Thoracic aorta (tissue), 2 donors: Measurements from ENCODE around the gene ANO4. TPM values are rescaled to one million over a fixed set of nuclear protein-coding genes. Genes with fewer than 3 reads are reported as not detected.

ENCODE experiments used
- ATAC-seq: fragments of 150-250 bp; one replicate; pipeline ENCODE4 v1.8.0; 2017; ENCODE audit warnings: low read depth; ENCODE audit not compliant: insufficient number of reproducible peaks, low FRiP score
- DNase-seq: peaks from one replicate; pipeline ENCODE4 v3.0.0-alpha.2; 2020; ENCODE audit warnings: low spot score
- H3K27ac ChIP-seq, 2 donors: fragments of 200-600 bp; sonication (generic); 1 replicate in 1 of 2; 2 replicates in 1 of 2; pipeline ENCODE4 v1.5.1; 2016; ENCODE audit warnings: mild to moderate bottlenecking in 2 of 2, moderate library complexity in 2 of 2
- H3K27me3 ChIP-seq: fragments of 200-600 bp; sonication (generic); replicated peaks from 2 replicates; pipeline ENCODE4 v1.6.0; 2016; ENCODE audit warnings: mild to moderate bottlenecking; ENCODE audit not compliant: insufficient read depth
- H3K36me3 ChIP-seq: fragments of 200-600 bp; sonication (generic); one replicate; pipeline ENCODE4 v1.5.1; 2016
- H3K4me1 ChIP-seq, 2 donors: fragments of 200-600 bp; sonication (generic); 1 replicate in 1 of 2; 2 replicates in 1 of 2; pipeline versions ENCODE4 v1.5.1 to v1.6.0; 2016; ENCODE audit warnings: low read depth in 2 of 2, mild to moderate bottlenecking in 1 of 2; ENCODE audit not compliant: control insufficient read depth in 1 of 2
- H3K4me3 ChIP-seq: fragments of 200-600 bp; sonication (generic); 2 replicates; pipeline ENCODE4 v1.5.1; 2016; ENCODE audit warnings: mild to moderate bottlenecking
- H3K9me3 ChIP-seq: fragments of 200-600 bp; sonication (generic); 2 replicates; pipeline ENCODE4 v1.5.1; 2016
- total RNA-seq, 2 donors: library from RNA; depleted of rRNA; stranded (reverse); fragments of >200 nt; gene quantifications; one replicate each; pipeline versions ENCODE4 v1.1.0 to v1.2.3, GENCODE V29; 2016
- TF ChIP-seq, protein P1 (sequence below): fragments of 200-600 bp; sonication (generic); IDR thresholded peaks from one replicate; pipeline ENCODE4 v1.5.1; 2019; ENCODE audit warnings: antibody characterized with exemption

The ANO4 gene
- total RNA-seq, 2 donors from 2014 or later, result not detected

DNA sequence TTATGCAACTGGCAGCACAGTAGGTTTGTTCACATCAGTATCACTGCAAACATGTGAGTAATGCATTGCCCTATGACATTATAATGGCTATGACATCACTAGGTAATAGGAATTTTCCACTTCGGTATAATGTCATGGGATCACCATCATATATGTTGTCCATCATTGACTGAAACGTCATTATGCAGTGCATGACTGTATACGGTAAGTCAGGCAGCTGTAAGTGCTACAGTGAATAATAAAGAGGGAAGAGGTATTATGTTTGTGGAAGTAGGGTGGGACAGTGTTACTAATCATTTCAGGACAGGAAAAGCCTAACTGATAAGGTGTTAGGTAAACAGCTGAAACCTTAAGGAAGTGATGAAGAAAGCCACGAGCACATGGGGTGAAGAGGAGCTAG is 68.1 kb downstream of the ANO4 start:
- H3K36me3 ChIP-seq, result no peaks in the 10 kb centered on the region
- H3K4me1 ChIP-seq, result no peaks in the 10 kb centered on the region
- TF ChIP-seq, protein P1, sequence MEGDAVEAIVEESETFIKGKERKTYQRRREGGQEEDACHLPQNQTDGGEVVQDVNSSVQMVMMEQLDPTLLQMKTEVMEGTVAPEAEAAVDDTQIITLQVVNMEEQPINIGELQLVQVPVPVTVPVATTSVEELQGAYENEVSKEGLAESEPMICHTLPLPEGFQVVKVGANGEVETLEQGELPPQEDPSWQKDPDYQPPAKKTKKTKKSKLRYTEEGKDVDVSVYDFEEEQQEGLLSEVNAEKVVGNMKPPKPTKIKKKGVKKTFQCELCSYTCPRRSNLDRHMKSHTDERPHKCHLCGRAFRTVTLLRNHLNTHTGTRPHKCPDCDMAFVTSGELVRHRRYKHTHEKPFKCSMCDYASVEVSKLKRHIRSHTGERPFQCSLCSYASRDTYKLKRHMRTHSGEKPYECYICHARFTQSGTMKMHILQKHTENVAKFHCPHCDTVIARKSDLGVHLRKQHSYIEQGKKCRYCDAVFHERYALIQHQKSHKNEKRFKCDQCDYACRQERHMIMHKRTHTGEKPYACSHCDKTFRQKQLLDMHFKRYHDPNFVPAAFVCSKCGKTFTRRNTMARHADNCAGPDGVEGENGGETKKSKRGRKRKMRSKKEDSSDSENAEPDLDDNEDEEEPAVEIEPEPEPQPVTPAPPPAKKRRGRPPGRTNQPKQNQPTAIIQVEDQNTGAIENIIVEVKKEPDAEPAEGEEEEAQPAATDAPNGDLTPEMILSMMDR, result no peak
- no peak overlapping the region for H3K4me3 ChIP-seq
- no peaks in the 10 kb centered on the region for H3K27me3 ChIP-seq
- H3K27ac ChIP-seq, result no peak overlapping the region
- DNase-seq, result no peak
- no peaks in the 10 kb centered on the region for H3K9me3 ChIP-seq
- ATAC-seq, result no peak

DNA sequence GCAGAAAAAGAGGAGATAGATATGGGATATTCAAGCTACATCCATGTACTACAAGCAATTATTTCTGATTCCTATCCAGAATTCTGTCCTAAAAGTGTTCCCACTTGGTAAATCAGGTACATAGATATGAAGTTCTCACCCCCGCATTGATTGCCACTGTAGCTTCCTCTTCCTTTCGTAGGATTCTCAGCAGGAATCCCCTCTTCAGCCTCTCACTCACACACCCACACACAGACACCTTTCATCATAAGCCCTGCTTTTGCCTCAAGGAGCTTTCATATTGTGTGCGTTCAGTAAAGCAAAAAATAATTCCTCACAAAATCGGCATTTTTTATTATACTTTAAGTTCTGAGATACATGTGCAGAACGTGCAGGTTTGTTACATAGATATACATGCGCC is 69.8 kb downstream of the ANO4 start:
- no peaks in the 10 kb centered on the region for H3K27me3 ChIP-seq
- H3K4me3 ChIP-seq, result no peak overlapping the region
- no peaks in the 10 kb centered on the region for H3K9me3 ChIP-seq
- ATAC-seq, result no peak
- TF ChIP-seq, protein P1, result no peak
- no peaks in the 10 kb centered on the region for H3K36me3 ChIP-seq
- DNase-seq, result no peak
- no peaks in the 10 kb centered on the region for H3K4me1 ChIP-seq
- no peak overlapping the region for H3K27ac ChIP-seq

DNA sequence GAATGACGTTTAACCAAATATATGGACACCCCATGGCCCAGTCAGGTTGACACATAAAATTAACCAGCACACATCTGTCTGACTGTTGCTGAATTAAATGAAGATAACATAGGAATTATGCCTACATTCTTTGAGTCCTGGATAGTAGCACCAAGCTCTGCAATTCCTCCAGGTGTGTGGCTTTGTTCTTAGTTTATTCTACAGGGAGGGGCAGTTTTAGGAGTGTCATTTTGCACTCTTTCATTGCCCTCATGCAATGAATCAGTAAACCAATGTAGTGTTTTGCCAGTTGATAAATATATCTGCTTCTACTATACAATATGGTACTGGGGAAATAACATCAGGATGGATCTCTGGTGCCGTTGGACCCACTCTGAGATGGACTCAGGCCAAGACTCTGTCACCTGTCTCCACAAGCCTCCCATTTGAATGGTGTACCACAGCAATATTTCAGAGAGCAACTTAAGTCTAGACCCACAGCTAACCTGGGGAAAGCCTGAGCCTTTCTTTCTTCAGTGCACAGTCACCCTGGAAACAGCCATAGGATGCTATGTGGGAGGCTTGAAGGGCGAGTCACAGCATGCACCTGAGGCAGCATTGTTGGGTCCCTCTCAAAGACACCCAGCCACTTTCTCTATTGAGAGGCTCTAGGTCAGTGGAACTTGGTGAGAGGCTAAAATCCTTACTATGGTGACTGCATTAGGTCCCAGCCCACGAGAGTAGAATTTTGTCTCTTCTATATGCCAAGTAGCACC is 73.2 kb downstream of the ANO4 start:
- no peak overlapping the region for H3K4me3 ChIP-seq
- TF ChIP-seq, protein P1, result no peak
- ATAC-seq (no peak), DNase-seq (no peak)
- H3K27me3 ChIP-seq, result no peaks in the 10 kb centered on the region
- no peak overlapping the region for H3K27ac ChIP-seq
- no peaks in the 10 kb centered on the region for H3K9me3 ChIP-seq
- no peaks in the 10 kb centered on the region for H3K36me3 ChIP-seq
- no peaks in the 10 kb centered on the region for H3K4me1 ChIP-seq

DNA sequence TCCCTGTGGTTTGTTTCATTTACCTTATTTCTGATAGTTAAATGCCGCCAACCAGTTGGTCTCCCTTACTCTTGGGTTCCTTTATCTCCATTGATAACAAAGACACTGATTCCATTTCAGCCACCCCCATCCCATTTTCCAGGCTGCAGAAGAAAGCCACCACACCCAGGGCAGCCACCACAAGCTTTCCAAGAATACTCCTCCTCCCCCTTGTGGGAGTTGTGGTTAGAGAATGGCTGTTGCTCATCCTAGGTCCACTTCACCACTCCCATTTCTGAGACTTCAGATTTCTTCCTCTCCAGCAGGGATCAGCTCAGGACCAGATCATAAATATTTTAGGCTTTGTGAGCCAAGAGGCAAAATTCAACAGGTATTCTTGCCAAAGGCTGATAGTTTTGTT is 73.9 kb downstream of the ANO4 start:
- DNase-seq (no peak), ATAC-seq (no peak)
- Histone ChIP-seq H3K4me3 (no peak overlapping the region), H3K36me3 (no peaks in the 10 kb centered on the region), H3K27ac (no peak overlapping the region), H3K4me1 (no peaks in the 10 kb centered on the region), H3K9me3 (no peaks in the 10 kb centered on the region), H3K27me3 (no peaks in the 10 kb centered on the region)
- TF ChIP-seq, protein P1, result no peak

DNA sequence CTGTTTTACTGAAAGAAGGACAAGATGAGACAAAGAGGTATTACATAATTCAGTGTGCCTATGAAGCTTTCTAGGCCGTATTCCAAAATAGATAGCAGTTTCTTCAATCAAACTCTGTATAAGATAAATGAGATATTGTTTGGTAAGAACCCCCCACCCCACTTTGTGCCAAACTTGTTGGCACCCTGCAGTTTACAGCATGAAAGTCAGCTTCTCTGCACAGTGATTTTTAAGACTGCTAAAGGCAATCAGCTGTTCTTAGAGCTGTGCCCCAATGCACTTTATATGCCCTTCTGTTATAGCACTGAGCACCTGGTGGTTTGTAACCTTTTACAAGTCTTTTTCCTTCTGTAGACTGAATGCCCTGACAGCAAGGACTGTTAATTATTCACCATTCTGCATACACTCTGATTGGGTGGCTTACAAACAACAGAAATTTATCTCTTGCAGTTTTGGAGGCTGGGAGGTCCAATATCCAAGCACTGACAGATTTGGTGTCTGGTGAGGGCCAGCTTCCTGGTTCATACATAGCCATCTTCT is 76.7 kb downstream of the ANO4 start:
- H3K4me1 ChIP-seq, result no peaks in the 10 kb centered on the region
- TF ChIP-seq, protein P1, result no peak
- H3K36me3 ChIP-seq, result no peaks in the 10 kb centered on the region
- H3K27ac ChIP-seq, result no peak overlapping the region
- ATAC-seq (no peak), DNase-seq (no peak)
- H3K4me3 ChIP-seq, result no peak overlapping the region
- H3K27me3 ChIP-seq, result no peaks in the 10 kb centered on the region
- peaks cover 5% of the 10 kb centered on the region for H3K9me3 ChIP-seq
